Type B pancreatic cell (in vitro differentiated cells): ENCODE measurements around the gene DDR1. TPM values are rescaled to one million over a fixed set of nuclear protein-coding genes. Genes with fewer than 3 reads are reported as not detected.
"Not testable (repeated sequence)": the region's sequence is repeated elsewhere in the genome, so short reads cannot be mapped to it uniquely, and the experiment has no call there.

Experiments
- DNase-seq: peaks from one replicate; pipeline ENCODE4 v3.0.0; 2021; ENCODE audit warnings: mixed read lengths; ENCODE audit not compliant: unreplicated experiment; ENCODE audit errors: extremely low spot score
- H3K27ac Mint-ChIP-seq: 2 replicates; pipeline ENCODE4 v1.8.0; 2021; ENCODE audit warnings: mild to moderate bottlenecking, mixed read lengths
- H3K27me3 Mint-ChIP-seq: 2 replicates; pipeline ENCODE4 v1.8.0; 2021; ENCODE audit warnings: mixed read lengths
- H3K36me3 Mint-ChIP-seq: 2 replicates; pipeline ENCODE4 v1.8.0; 2021; ENCODE audit warnings: mixed read lengths
- H3K4me1 Mint-ChIP-seq: one replicate; pipeline ENCODE4 v1.8.0; 2021; ENCODE audit warnings: mixed read lengths; ENCODE audit not compliant: unreplicated experiment
- H3K4me3 Mint-ChIP-seq: 2 replicates; pipeline ENCODE4 v1.8.0; 2021; ENCODE audit warnings: mild to moderate bottlenecking, mixed read lengths
- H3K9me3 Mint-ChIP-seq: 2 replicates; pipeline ENCODE4 v1.8.0; 2021; ENCODE audit warnings: mixed read lengths
- CTCF ChIP-seq: fragments of 200-600 bp; sonication (generic); conservative IDR thresholded peaks from 2 replicates; pipeline ENCODE4 v1.5.0; 2021; ENCODE audit warnings: antibody characterized with exemption, mild to moderate bottlenecking
- total RNA-seq: library from RNA; stranded (reverse); gene quantifications from 2 replicates; pipeline ENCODE4 v1.2.1, GENCODE V29; 2021; ENCODE audit warnings: low replicate concordance

Gene DDR1
- total RNA-seq, 1 donor from 2014 or later, result 197 TPM

GRCh38 chr6:30864325-30864724, 20.0 kb upstream of the DDR1 start:
- H3K27me3 Mint-ChIP-seq, result no peaks in the 10 kb centered on the region

GRCh38 chr6:30869241-30869749, 15.0 kb upstream of the DDR1 start:
- not testable (repeated sequence) for H3K27me3 Mint-ChIP-seq, H3K4me1 Mint-ChIP-seq, H3K4me3 Mint-ChIP-seq, H3K36me3 Mint-ChIP-seq, H3K27ac Mint-ChIP-seq, DNase-seq
- peaks cover 30% of the 10 kb centered on the region for H3K9me3 Mint-ChIP-seq

More at GRCh38 chr6:30864325-30864724, 20.0 kb upstream of the DDR1 start:
- Mint-ChIP-seq H3K9me3 (peaks cover 14% of the 10 kb centered on the region), H3K4me3 (no peak overlapping the region), H3K27ac (no peak overlapping the region), H3K36me3 (no peaks in the 10 kb centered on the region), H3K4me1 (no peaks in the 10 kb centered on the region)
- TF ChIP-seq CTCF, result no peak
- DNase-seq, result no peak

- no peaks in the 10 kb centered on the region for H3K4me1 Mint-ChIP-seq
- H3K36me3 Mint-ChIP-seq, result peaks cover 5% of the 10 kb centered on the region
- DNase-seq, result no peak
- no peak overlapping the region for H3K27ac Mint-ChIP-seq
- TF ChIP-seq CTCF, result no peak
- H3K9me3 Mint-ChIP-seq, result peaks cover 30% of the 10 kb centered on the region
- no peaks in the 10 kb centered on the region for H3K27me3 Mint-ChIP-seq
- no peak overlapping the region for H3K4me3 Mint-ChIP-seq
Observed at GRCh38 chr6:30870546-30870945, 13.8 kb upstream of the DDR1 start.

GRCh38 chr6:30871592-30872183, 12.6 kb upstream of the DDR1 start:
- Mint-ChIP-seq H3K4me3 (no peak overlapping the region), H3K36me3 (peaks cover 5% of the 10 kb centered on the region), H3K27ac (no peak overlapping the region), H3K4me1 (no peaks in the 10 kb centered on the region), H3K9me3 (peaks cover 30% of the 10 kb centered on the region), H3K27me3 (no peaks in the 10 kb centered on the region)
- TF ChIP-seq CTCF, result no peak
- DNase-seq, result no peak

GRCh38 chr6:30873137-30873640, 11.1 kb upstream of the DDR1 start:
- no peak for DNase-seq
- H3K4me3 Mint-ChIP-seq, result no peak overlapping the region
- peaks cover 30% of the 10 kb centered on the region for H3K9me3 Mint-ChIP-seq
- no peak overlapping the region for H3K27ac Mint-ChIP-seq
- H3K36me3 Mint-ChIP-seq, result peaks cover 5% of the 10 kb centered on the region
- TF ChIP-seq CTCF, result no peak
- peaks cover 10% of the 10 kb centered on the region for H3K4me1 Mint-ChIP-seq
- no peaks in the 10 kb centered on the region for H3K27me3 Mint-ChIP-seq

GRCh38 chr6:30873795-30874194, 10.5 kb upstream of the DDR1 start:
- not testable (repeated sequence) for H3K4me3 Mint-ChIP-seq, DNase-seq, H3K27ac Mint-ChIP-seq, H3K36me3 Mint-ChIP-seq, H3K27me3 Mint-ChIP-seq
- Mint-ChIP-seq H3K4me1 (peaks cover 16% of the 10 kb centered on the region), H3K9me3 (peaks cover 26% of the 10 kb centered on the region)
